AG04450 (cell line): ENCODE measurements around the gene CDH22. TPM values are rescaled to one million over a fixed set of nuclear protein-coding genes. Genes with fewer than 3 reads are reported as not detected.

Source experiments
- CTCF ChIA-PET: fragments of 300-600, 350-600 bp; formaldehyde crosslinking; extraction: SDS; loops from one replicate; lab custom pipeline; 2022; ENCODE audit warnings: antibody characterized with exemption, inconsistent platforms; lab: Charles Lee
- POLR2A ChIA-PET: fragments of 350-600 bp; formaldehyde crosslinking; extraction: SDS; loops from one replicate; lab custom pipeline; 2021; ENCODE audit warnings: antibody characterized with exemption, inconsistent platforms; lab: Yijun Ruan, JAX
- DNase-seq: peaks from one replicate; pipeline ENCODE4 v3.0.0-alpha.2; 2011; ENCODE audit warnings: low read depth, low spot score
- H3K27ac ChIP-seq: one replicate; pipeline ENCODE4 v1.5.1; 2012; ENCODE audit warnings: low read depth, low read length, control low read depth
- H3K27me3 ChIP-seq: one replicate; pipeline ENCODE4 v1.6.0; 2012; ENCODE audit warnings: low read length; ENCODE audit not compliant: control insufficient read depth, insufficient read depth
- H3K4me3 ChIP-seq: 2 replicates; pipeline ENCODE4 v1.5.1; 2011; ENCODE audit warnings: mild to moderate bottlenecking, low read depth, low read length, control low read depth
- H3K9me3 ChIP-seq: 2 replicates; pipeline ENCODE4 v1.5.1; 2012; ENCODE audit warnings: low read length; ENCODE audit not compliant: control insufficient read depth, insufficient read depth
- CTCF ChIP-seq: IDR thresholded peaks from 2 replicates; pipeline ENCODE4 v1.5.1; 2011; ENCODE audit warnings: low read depth, low read length, control low read depth, inconsistent platforms
- polyA plus RNA-seq: library from polyadenylated mRNA; depleted of rRNA; stranded (reverse); fragments of >200 nt; gene quantifications from 2 replicates; pipeline ENCODE4 v1.2.3, GENCODE V29; 2011

Gene CDH22
- polyA plus RNA-seq, 1 experiment, result not detected

GRCh38 chr20:46316984-46317684, 8.8 kb upstream of the CDH22 start:
- ChIA-PET CTCF (interaction anchor here (1.4 kb wide), 1 partner anchor 32 kb away, joined by 3 read pairs; no protein-coding TSS in a partner anchor), POLR2A (interaction anchor here (0.8 kb wide), 1 partner anchor 142 kb away, joined by 4 read pairs; no protein-coding TSS in a partner anchor)
- H3K27me3 ChIP-seq, result peaks cover 76% of the 10 kb centered on the region
- H3K4me3 ChIP-seq, result no peak overlapping the region
- no peak for DNase-seq
- no peaks in the 10 kb centered on the region for H3K9me3 ChIP-seq
- TF ChIP-seq CTCF, result no peak
- no peak overlapping the region for H3K27ac ChIP-seq

GRCh38 chr20:46315311-46315710, 7.0 kb upstream of the CDH22 start:
- DNase-seq, result no peak
- CTCF ChIA-PET, result no interaction called here
- POLR2A ChIA-PET, result no interaction called here

GRCh38 chr20:46312945-46313861, 4.9 kb upstream of the CDH22 start:
- H3K27ac ChIP-seq, result no peak overlapping the region
- peaks cover 94% of the 10 kb centered on the region for H3K27me3 ChIP-seq
- no peak for DNase-seq
- no peak for TF ChIP-seq CTCF
- ChIA-PET POLR2A (no interaction called here), CTCF (no interaction called here)
- H3K9me3 ChIP-seq, result no peaks in the 10 kb centered on the region; the same call in 1 of the 2 replicates
- H3K4me3 ChIP-seq, result no peak overlapping the region

More at GRCh38 chr20:46315311-46315710, 7.0 kb upstream of the CDH22 start:
- no peak overlapping the region for H3K27ac ChIP-seq
- TF ChIP-seq CTCF, result no peak
- H3K27me3 ChIP-seq, result peaks cover 86% of the 10 kb centered on the region
- no peaks in the 10 kb centered on the region for H3K9me3 ChIP-seq
- H3K4me3 ChIP-seq, result no peak overlapping the region

- no peak for DNase-seq
- H3K4me3 ChIP-seq, result no peak overlapping the region
- CTCF ChIA-PET, result interaction anchor here (0.6 kb wide), 1 partner anchor 1905 kb away, joined by 5 read pairs; no protein-coding TSS in a partner anchor
- POLR2A ChIA-PET, result no interaction called here
- H3K9me3 ChIP-seq, result no peaks in the 10 kb centered on the region; the same call in 1 of the 2 replicates
- TF ChIP-seq CTCF, result no peak
- H3K27ac ChIP-seq, result no peak overlapping the region
- H3K27me3 ChIP-seq, result peaks cover 86% of the 10 kb centered on the region
These were observed 4.0 kb upstream of the CDH22 start for GRCh38 chr20:46312075-46312944.
